COLO668 (cell line): Measurements from ENCODE around the gene FBXO31.
A peak's percentile ranks its signal among the peaks of the same experiment; 100 is the strongest.
"Not testable (repeated sequence)": the region's sequence is repeated elsewhere in the genome, so short reads cannot be mapped to it uniquely, and the experiment has no call there.

Source experiments
- DNase-seq: peaks from one replicate; lab custom pipeline; 2025; ENCODE audit not compliant: unreplicated experiment; lab: John Stamatoyannopoulos, UW

FBXO31 gene

GRCh38 chr16:87365021-87365713 lies 18.4 kb downstream of the FBXO31 start:
- no peak for DNase-seq

GRCh38 chr16:87363771-87364455 lies 19.7 kb downstream of the FBXO31 start:
- DNase-seq: peak; percentile 34

- not testable (repeated sequence) for DNase-seq
Observed at GRCh38 chr16:87362828-87363559, 20.6 kb downstream of the FBXO31 start.

- DNase-seq: no peak
Observed at GRCh38 chr16:87361916-87362619, 21.5 kb downstream of the FBXO31 start.

GRCh38 chr16:87360862-87361610 lies 22.5 kb downstream of the FBXO31 start:
- DNase-seq: no peak

GRCh38 chr16:87359121-87359520 lies 24.5 kb downstream of the FBXO31 start:
- no peak for DNase-seq

- no peak for DNase-seq
Observed at GRCh38 chr16:87358696-87359095, 24.9 kb downstream of the FBXO31 start.

- DNase-seq: no peak
Observed at GRCh38 chr16:87358250-87358649, 25.3 kb downstream of the FBXO31 start.

GRCh38 chr16:87356491-87356853 lies 27.1 kb downstream of the FBXO31 start:
- no peak for DNase-seq

- DNase-seq: no peak
Observed at GRCh38 chr16:87353613-87354012, 30.0 kb downstream of the FBXO31 start.

- DNase-seq: no peak
Observed at GRCh38 chr16:87352818-87353217, 30.8 kb downstream of the FBXO31 start.

GRCh38 chr16:87351320-87351698 lies 32.3 kb downstream of the FBXO31 start:
- DNase-seq: no peak

GRCh38 chr16:87350681-87351319 lies 32.8 kb downstream of the FBXO31 start:
- DNase-seq: no peak

GRCh38 chr16:87350031-87350430 lies 33.5 kb downstream of the FBXO31 start:
- no peak for DNase-seq

GRCh38 chr16:87348616-87349157 lies 34.9 kb downstream of the FBXO31 start:
- DNase-seq: no peak

- no peak for DNase-seq
Observed at GRCh38 chr16:87347932-87348615, 35.5 kb downstream of the FBXO31 start.

GRCh38 chr16:87346517-87347060 lies 37.0 kb downstream of the FBXO31 start:
- DNase-seq: no peak

GRCh38 chr16:87345726-87346424 lies 37.7 kb downstream of the FBXO31 start:
- DNase-seq: no peak
